ENCODE results near the gene IL4I1.

IL4I1 gene

DNA sequence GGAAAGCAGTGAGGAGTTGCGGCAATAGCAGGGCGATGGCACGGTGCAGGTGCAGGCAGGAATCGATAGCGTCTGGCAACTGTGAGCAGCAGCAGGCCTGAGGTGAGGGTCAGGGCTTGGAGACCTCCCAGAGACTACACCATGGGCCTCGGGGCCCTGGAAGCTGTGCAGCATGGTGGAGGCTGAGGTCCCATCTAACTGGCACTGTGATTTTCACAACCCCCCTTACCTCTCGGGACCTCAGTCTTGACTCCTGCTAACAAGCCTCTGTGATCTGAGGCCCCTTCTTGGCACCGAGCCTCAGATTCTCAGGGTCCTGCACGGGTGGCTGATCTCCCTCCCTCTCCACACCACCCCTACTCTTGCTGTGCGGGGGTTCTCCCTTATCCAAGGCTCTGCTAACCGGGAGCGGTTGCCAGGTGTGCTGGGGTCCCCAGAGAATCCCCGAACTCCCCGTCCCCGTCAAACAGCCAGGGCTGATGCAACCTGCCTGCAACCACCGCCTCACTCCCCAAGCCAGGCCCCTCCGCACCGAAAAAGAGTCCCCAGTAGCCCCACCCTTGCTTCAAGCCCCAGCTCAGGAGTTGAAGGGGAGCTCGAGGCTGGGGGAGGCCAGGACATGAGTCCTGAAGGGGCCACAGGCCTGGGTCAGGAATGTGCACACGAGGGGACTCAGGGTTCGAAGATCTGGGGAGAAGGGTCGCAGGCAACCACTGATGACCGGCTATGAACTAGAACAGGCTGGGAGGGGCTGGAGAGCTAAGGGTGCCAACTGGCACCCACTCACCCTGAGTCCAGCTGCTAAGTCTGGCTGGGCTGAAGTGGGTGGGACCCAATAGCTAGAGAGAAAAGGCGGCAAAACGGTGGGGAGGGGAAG lies 27.6 kb upstream of the IL4I1 start:
- DNase-seq, result peak; percentile 52

DNA sequence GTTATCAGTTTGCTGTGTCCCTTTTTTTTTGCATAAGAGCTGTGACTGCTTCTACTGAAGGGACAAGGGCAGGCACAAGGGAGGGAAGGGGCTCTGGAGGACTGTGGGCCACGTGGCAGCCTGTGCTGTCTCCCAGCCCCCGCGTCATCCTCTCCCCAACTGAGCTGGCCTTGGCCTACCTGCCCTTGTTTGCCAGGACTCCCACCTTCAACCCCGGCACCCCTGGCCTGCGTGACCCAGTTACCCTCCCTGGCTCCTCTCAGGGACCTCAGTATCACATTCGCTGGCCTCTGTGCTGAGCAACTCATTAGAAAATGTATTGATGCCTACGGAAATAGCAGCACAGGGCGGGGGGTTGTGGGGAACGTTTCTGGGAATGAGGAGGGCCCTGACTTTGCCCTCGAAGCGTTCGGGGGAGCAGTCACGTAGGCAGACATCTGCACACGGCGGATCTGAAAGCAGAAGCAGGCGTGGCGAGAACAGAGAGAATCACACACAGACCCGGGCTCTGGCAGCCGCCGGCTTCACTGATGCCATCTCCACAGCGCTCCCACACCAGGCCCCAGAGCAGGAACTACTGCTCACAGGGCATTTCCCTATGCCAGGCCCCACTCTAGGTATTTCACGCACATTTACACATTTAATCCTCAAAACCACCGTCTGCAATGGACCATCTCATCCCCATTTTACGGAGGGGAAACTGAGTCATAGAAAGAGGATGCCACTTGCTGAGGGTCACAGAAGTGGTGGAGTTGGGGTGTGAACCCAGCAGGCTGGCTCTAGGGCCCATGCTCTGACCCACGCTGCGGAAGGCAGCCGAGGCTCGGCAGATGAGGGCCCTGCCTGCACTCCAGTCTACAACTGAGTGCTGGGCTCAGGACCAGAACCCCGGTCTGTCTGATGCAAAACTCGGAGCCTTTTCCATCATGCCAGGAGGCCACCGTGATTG lies 26.6 kb upstream of the IL4I1 start:
- DNase-seq, result no peak

- peak; percentile 67 for DNase-seq
Measured at GRCh38 chr19:49921871-49922795, 25.4 kb upstream of the IL4I1 start.

GRCh38 chr19:49920624-49921363 lies 24.1 kb upstream of the IL4I1 start:
- no peak for DNase-seq

GRCh38 chr19:49918089-49918488 lies 21.4 kb upstream of the IL4I1 start:
- DNase-seq, result no peak

GRCh38 chr19:49916839-49917733 lies 20.4 kb upstream of the IL4I1 start:
- no peak for DNase-seq

GRCh38 chr19:49915271-49915670 lies 18.6 kb upstream of the IL4I1 start:
- no peak for DNase-seq

- DNase-seq, result no peak
Measured at GRCh38 chr19:49913720-49914119, 17.0 kb upstream of the IL4I1 start.

GRCh38 chr19:49912965-49913685 lies 16.4 kb upstream of the IL4I1 start:
- no peak for DNase-seq

DNA sequence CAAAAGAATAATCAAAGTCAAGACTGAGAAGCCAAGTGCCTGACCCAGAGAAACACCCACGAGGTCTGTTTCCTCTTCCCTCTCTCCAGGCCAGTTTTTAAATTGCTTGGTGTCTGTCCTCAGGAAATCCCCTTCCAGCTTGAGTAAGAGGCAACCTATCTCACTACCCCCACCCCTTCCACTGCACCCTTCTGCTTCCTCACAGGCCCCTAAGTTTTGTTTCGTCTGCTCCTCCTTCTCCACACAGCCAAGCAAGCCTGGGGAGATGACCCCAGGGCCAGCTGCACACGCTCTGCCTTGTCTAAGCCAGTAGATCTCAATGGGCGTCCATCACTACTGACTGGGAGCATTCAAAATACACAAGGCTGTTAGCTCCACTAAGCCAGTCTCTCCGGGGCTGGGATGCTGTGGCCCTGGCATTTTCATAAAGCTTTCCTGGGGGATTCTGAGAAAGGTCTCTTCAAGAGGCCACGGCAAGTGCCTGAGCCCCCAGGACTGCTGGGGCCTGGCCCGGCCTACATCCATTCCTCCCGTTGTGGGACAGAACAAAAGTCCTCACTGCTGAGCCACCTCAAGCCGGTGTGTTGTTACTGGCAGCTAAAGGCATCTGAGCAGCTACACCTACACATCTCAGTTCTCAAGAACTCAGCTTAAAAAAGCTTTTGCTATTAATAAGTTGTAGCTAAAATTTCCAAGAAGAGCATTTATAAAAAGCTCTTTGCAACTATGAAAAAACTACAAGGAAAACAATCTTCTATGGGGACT lies 14.9 kb upstream of the IL4I1 start:
- no peak for DNase-seq

- DNase-seq, result no peak
Measured at GRCh38 chr19:49910179-49910578, 13.5 kb upstream of the IL4I1 start.

GRCh38 chr19:49908480-49909420 lies 12.1 kb upstream of the IL4I1 start:
- DNase-seq, result no peak

- no peak for DNase-seq
Measured at GRCh38 chr19:49907745-49908446, 11.2 kb upstream of the IL4I1 start.

GRCh38 chr19:49906879-49907564 lies 10.3 kb upstream of the IL4I1 start:
- no peak for DNase-seq

- no peak for DNase-seq
Measured at GRCh38 chr19:49904136-49904535, 7.4 kb upstream of the IL4I1 start.

DNA sequence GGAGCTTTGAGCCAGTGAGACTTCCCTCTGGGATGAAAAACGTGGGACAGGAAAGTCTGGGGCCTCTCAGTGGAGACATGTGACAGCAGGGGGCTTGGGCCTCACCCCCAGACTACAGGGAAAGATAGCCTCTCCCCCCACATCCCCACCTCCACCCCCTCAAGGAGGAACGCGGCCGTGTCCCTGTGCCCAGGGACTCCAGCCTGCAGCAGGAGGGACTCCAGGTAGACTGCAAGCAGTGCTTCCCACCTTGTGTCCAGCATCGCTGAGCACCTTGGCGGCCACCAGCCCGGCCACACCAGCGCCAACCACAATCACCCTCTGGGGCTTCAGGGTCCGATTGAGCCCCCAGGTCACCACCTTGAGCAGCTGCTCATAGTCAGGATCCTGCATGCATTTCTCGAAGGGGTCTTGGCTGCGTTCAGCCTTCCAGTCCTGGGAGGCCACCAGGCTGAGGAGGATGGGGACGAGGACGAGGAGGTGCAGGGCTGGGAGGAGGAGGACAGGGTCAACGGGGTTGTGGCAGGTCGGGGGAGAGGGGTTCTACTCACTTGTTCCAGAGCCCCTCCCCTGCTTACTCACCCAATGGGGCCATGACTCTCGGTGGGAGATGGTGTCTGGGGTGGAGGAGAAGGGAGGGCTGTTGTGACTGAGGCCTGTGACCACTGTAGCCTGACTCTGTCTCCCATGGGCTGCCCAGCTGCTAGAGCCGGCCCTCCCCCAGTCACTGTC lies 955 bp downstream of the IL4I1 start:
- DNase-seq, result no peak

Data from fibroblast of skin of abdomen (primary cell).